HepG2 (cell line): ENCODE data around the gene RBM43. TPM values are rescaled to one million over a fixed set of nuclear protein-coding genes. Genes with fewer than 3 reads are reported as not detected.

Experiments
- ATAC-seq: fragments of 200-7000 bp; cut with Tn5 transposase; 3 replicates; pipeline ENCODE4 v1.9.1; 2020; ENCODE audit warnings: mild to moderate bottlenecking, moderate library complexity
- BruUV-seq: library from RNA; stranded (reverse); fragments of 400-500 nt; replicated peaks from 2 replicates; lab custom pipeline; 2021; lab: Mats Ljungman, UMichigan
- CTCF ChIA-PET: fragments of 300-600 bp; formaldehyde crosslinking; extraction: SDS; loops from one replicate; lab custom pipeline; 2021; ENCODE audit warnings: low total read pairs, inconsistent platforms, low intra/inter-chr PET ratio; lab: Yijun Ruan, JAX
- POLR2A ChIA-PET: fragments of 350-600 bp; sonication (Branson Sonifier 250); formaldehyde crosslinking; loops from one replicate; lab custom pipeline; 2020; ENCODE audit warnings: antibody characterized with exemption, inconsistent platforms; lab: Yijun Ruan, JAX
- DNase-seq: peaks from one replicate; pipeline ENCODE4 v3.0.0-alpha.2; 2015; ENCODE audit warnings: low spot score
- FAIRE-seq: peaks from 3 replicates; lab custom pipeline; 2011; peaks lifted over from hg19 to GRCh38; lab: Jason Lieb, UNC
- H2AFZ ChIP-seq: one replicate; pipeline ENCODE4 v1.6.1; 2011; ENCODE audit warnings: low read length, inconsistent platforms
- H3K27ac ChIP-seq: fragments of 300-600 bp; 3 replicates; pipeline ENCODE4 v1.8.0; 2011; ENCODE audit warnings: mixed run types, mild to moderate bottlenecking, mixed read lengths, low read length, inconsistent platforms; ENCODE audit not compliant: insufficient read depth; ENCODE audit errors: extremely low read length
- H3K27me3 ChIP-seq, 2 experiments: fragments of 200-600 bp in 1 of 2; 2 replicates in 1 of 2; 3 replicates in 1 of 2; pipeline versions ENCODE4 v1.6.0 to v1.8.0; 2011; ENCODE audit warnings: low read length in 2 of 2, mild to moderate bottlenecking in 2 of 2, moderate library complexity in 2 of 2, inconsistent platforms in 1 of 2; ENCODE audit not compliant: insufficient read depth in 2 of 2, control insufficient read depth in 1 of 2
- H3K36me3 ChIP-seq, 2 experiments: fragments of 200-600 bp in 1 of 2; replicated peaks in 1 of 2; 2 replicates in 1 of 2; 3 replicates in 1 of 2; pipeline versions ENCODE4 v1.5.1 to v1.8.0; 2011; ENCODE audit warnings: low read length in 2 of 2, inconsistent platforms in 1 of 2; ENCODE audit not compliant: insufficient read depth in 2 of 2, control insufficient read depth in 1 of 2
- H3K4me1 ChIP-seq: 2 replicates; pipeline ENCODE4 v1.5.1; 2012; ENCODE audit warnings: low read length, inconsistent platforms; ENCODE audit not compliant: insufficient read depth
- H3K4me2 ChIP-seq: 2 replicates; pipeline ENCODE4 v1.6.0; 2011; ENCODE audit warnings: low read depth, low read length, inconsistent platforms
- H3K4me3 ChIP-seq, 3 experiments: fragments of 200-600 bp in 1 of 3; sonication (generic), shearing (Covaris generic) in 1 of 3; replicated peaks in 1 of 3; 2 replicates each; pipeline ENCODE4 v1.5.1; 2011 to 2016; ENCODE audit warnings: low read length in 3 of 3, inconsistent platforms in 2 of 3, low read depth in 2 of 3, mild to moderate bottlenecking in 2 of 3, control low read depth in 1 of 3, mixed read lengths in 1 of 3; ENCODE audit not compliant: insufficient read depth in 1 of 3
- H3K79me2 ChIP-seq: one replicate; pipeline ENCODE4 v1.6.1; 2011; ENCODE audit warnings: low read length, inconsistent platforms; ENCODE audit not compliant: insufficient read depth
- H3K9ac ChIP-seq: 2 replicates; pipeline ENCODE4 v1.6.0; 2011; ENCODE audit warnings: mild to moderate bottlenecking, low read depth, low read length, inconsistent platforms; ENCODE audit not compliant: insufficient read depth
- H3K9me3 ChIP-seq: 2 replicates; pipeline ENCODE4 v1.5.1; 2012; ENCODE audit warnings: mild to moderate bottlenecking, low read length
- H4K20me1 ChIP-seq: 2 replicates; pipeline ENCODE4 v1.6.0; 2011; ENCODE audit warnings: inconsistent platforms, mild to moderate bottlenecking, low read length, moderate library complexity; ENCODE audit not compliant: insufficient read depth
- ATF7 ChIP-seq, 2 experiments: fragments of 450-650 bp in 1 of 2; sonication (generic) in 1 of 2; formaldehyde crosslinking in 1 of 2; IDR thresholded peaks; 2 replicates each; pipeline versions ENCODE4 v1.4.0 to v1.6.1; 2016 to 2020; ENCODE audit warnings: antibody characterized with exemption in 1 of 2, mild to moderate bottlenecking in 1 of 2, missing genetic modification reagents in 1 of 2
- DMAP1 ChIP-seq: IDR thresholded peaks from 2 replicates; pipeline ENCODE4 v1.6.1; 2016
- HOXA7 ChIP-seq: sonication (generic); formaldehyde crosslinking; IDR thresholded peaks from 2 replicates; pipeline ENCODE4 v1.8.1; 2022; ENCODE audit warnings: mild to moderate bottlenecking, missing genetic modification reagents, moderate library complexity
- MEIS1 ChIP-seq: sonication (generic); formaldehyde crosslinking; IDR thresholded peaks from 2 replicates; pipeline ENCODE4 v1.9.0; 2021; ENCODE audit warnings: mild to moderate bottlenecking, missing genetic modification reagents, moderate library complexity, borderline replicate concordance
- MYC ChIP-seq: sonication (generic); formaldehyde crosslinking; IDR thresholded peaks from 2 replicates; pipeline ENCODE4 v1.9.0; 2021; ENCODE audit warnings: missing genetic modification reagents, borderline replicate concordance
- NRL ChIP-seq: sonication (generic); formaldehyde crosslinking; IDR thresholded peaks from 2 replicates; pipeline ENCODE4 v1.5.0; 2020; ENCODE audit warnings: missing genetic modification reagents, mild to moderate bottlenecking, moderate library complexity, borderline replicate concordance
- PRPF4 ChIP-seq: fragments of 200-400 bp; formaldehyde crosslinking; IDR thresholded peaks from 2 replicates; pipeline ENCODE4 v1.6.1; 2016; ENCODE audit warnings: low read length, low read depth; ENCODE audit not compliant: poor library complexity, severe bottlenecking
- PTBP1 ChIP-seq: fragments of 200-400 bp; formaldehyde crosslinking; IDR thresholded peaks from 2 replicates; pipeline ENCODE4 v1.6.1; 2018; ENCODE audit warnings: low read length, low read depth; ENCODE audit not compliant: poor library complexity, severe bottlenecking
- RXRA ChIP-seq: sonication (generic); formaldehyde crosslinking; IDR thresholded peaks from 2 replicates; pipeline ENCODE4 v1.5.1; 2020; ENCODE audit warnings: missing genetic modification reagents
- TEAD3 ChIP-seq: optimal IDR thresholded peaks from 2 replicates; pipeline ENCODE3; 2016; ENCODE audit warnings: borderline replicate concordance
- ZEB1 ChIP-seq: IDR thresholded peaks from 2 replicates; pipeline ENCODE4 v1.6.1; 2012; ENCODE audit warnings: mild to moderate bottlenecking, low read depth, inconsistent platforms; ENCODE audit not compliant: insufficient replicate concordance
- ZFP37 ChIP-seq: sonication (generic); formaldehyde crosslinking; IDR thresholded peaks from 2 replicates; pipeline ENCODE4 v1.4.0; 2020; ENCODE audit warnings: missing genetic modification reagents, borderline replicate concordance
- ZNF138 ChIP-seq: sonication (generic); formaldehyde crosslinking; IDR thresholded peaks from 2 replicates; pipeline ENCODE4 v1.5.0; 2020; ENCODE audit warnings: mild to moderate bottlenecking, low read depth, missing genetic modification reagents
- ZNF430 ChIP-seq: sonication (generic); formaldehyde crosslinking; IDR thresholded peaks from 2 replicates; pipeline ENCODE4 v1.9.0; 2021; ENCODE audit warnings: mild to moderate bottlenecking, missing genetic modification reagents
- ZNF629 ChIP-seq: sonication (generic); formaldehyde crosslinking; conservative IDR thresholded peaks from 2 replicates; pipeline ENCODE4 v1.5.0; 2020; ENCODE audit warnings: missing genetic modification reagents
- WGBS: methylation state at CpG from one replicate; pipeline ENCODE4 v1.1.6; 2017; ENCODE audit warnings: low lambda C conversion rate; 5-methylcytosine and 5-hydroxymethylcytosine counted together
- in situ Hi-C: cut with HindIII; loops from 2 replicates; pipeline ENCODE4 v1.10.0; 2017; ENCODE audit warnings: low pct_unique_long_range_greater_than_20kb; ENCODE audit not compliant: extremely low pct_ligation_motif_present
- intact Hi-C: fragments of 100-400 bp; cut with micrococcal nuclease; formaldehyde crosslinking; loops from one replicate; pipeline ENCODE4 v1.10.0; 2022; ENCODE audit not compliant: unreplicated experiment
- polyA plus RNA-seq, 8 experiments: library from polyadenylated mRNA; depleted of rRNA in 3 of 8; stranded (reverse) in 7 of 8; unstranded in 1 of 8; fragments of >200 nt; fragmentation: Illumina TruSeq in 4 of 8; extraction: Trizol in 4 of 8; gene quantifications; 2 replicates each; pipeline versions ENCODE4 v1.2.1 to v1.2.3, GENCODE V29; 2011 to 2016; ENCODE audit warnings: low read depth in 4 of 8, missing spikeins in 1 of 8, mixed read lengths in 1 of 8; ENCODE audit not compliant: insufficient read depth in 1 of 8
- total RNA-seq, 5 experiments: library from RNA; depleted of rRNA; stranded (reverse); fragments of >200 nt; fragmentation: Illumina TruSeq; extraction: Trizol; gene quantifications; 2 replicates each; pipeline ENCODE4 v1.2.3, GENCODE V29; 2016; ENCODE audit warnings: low read depth in 1 of 5
- TF ChIP-seq, protein P1 (sequence below): sonication (generic); formaldehyde crosslinking; IDR thresholded peaks from 2 replicates; pipeline ENCODE4 v1.5.0; 2020; ENCODE audit warnings: mild to moderate bottlenecking, missing genetic modification reagents, moderate library complexity
- TF ChIP-seq, protein P2 (sequence below): sonication (generic); formaldehyde crosslinking; IDR thresholded peaks from 2 replicates; pipeline ENCODE4 v1.4.0; 2020; ENCODE audit warnings: missing genetic modification reagents, mild to moderate bottlenecking, borderline replicate concordance
- TF ChIP-seq, protein P3 (sequence below): sonication (generic); formaldehyde crosslinking; IDR thresholded peaks from 2 replicates; pipeline ENCODE4 v1.4.0; 2020; ENCODE audit warnings: missing genetic modification reagents

RBM43 gene
- total and polyA plus RNA-seq, 2 of the 13 experiments (the other 11 are each of a cell fraction or from before 2014, with no cell fraction given), result 0.31 to 0.70 TPM

DNA sequence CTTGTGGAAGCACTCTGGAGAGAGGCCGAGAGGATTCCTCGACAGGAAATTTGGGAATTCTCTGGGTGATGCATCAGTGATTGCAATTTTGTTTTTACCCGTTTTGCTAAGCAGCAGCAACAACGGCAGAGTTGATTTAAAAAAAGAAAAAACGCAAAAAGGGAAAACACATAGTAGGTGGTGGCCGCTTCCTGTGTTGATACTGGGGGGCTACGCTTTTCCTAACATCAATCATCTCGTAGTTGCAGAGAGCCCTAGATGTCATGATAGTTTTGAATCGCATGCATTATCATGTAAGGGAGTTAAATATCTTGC lies 271 bp upstream of the RBM43 start:
- intact Hi-C loops (loop anchor here (2.0 kb wide), 1 partner anchor 149 kb away; no protein-coding TSS in a partner anchor), in situ Hi-C loops (no loop called here)
- Histone ChIP-seq H3K4me2 (peak overlapping the region; percentile 97), H4K20me1 (no peaks in the 10 kb centered on the region), H3K27me3 (peaks cover 2 to 23% of the 10 kb centered on the region in 2 experiments; a peak in 4 of 5 replicates), H3K9me3 (no peaks in the 10 kb centered on the region), H3K9ac (0 out of 2 replicates have a peak overlapping the region, but pooled peaks have one; percentile 46), H3K27ac (no peak overlapping the region), H3K4me1 (peaks cover 28% of the 10 kb centered on the region), H2AFZ (peak overlapping the region; percentile 46), H3K36me3 (no peaks in the 10 kb centered on the region), H3K79me2 (no peaks in the 10 kb centered on the region), H3K4me3 (peak overlapping the region; percentile 73 to 82 (median 81))
- WGBS, result 40% methylated on average over 9 of the region's 9 CpGs
- ChIA-PET CTCF (no interaction called here), POLR2A (interaction anchor here (1.6 kb wide), 1 partner anchor 28 kb away, joined by 7 read pairs; the partner anchor contains the start of gene NMI)
- DNase-seq (no peak), FAIRE-seq (no peak), ATAC-seq (no peak)
- BruUV-seq, result no TSS peak
- peak; percentile 18 for TF ChIP-seq TEAD3 (CRISPR knock-in tag)
- no peak for TF ChIP-seq ZNF629 (CRISPR knock-in tag)
- no peak for TF ChIP-seq MEIS1 (CRISPR knock-in tag)
- no peak for TF ChIP-seq ATF7 (IDR thresholded peaks at IDR 0.05)
- no peak for TF ChIP-seq ATF7 (CRISPR knock-in tag; IDR thresholded peaks at IDR 0.05)
- 0 out of 2 replicates have a peak, but pooled peaks have one; percentile 11 for TF ChIP-seq DMAP1 (CRISPR knock-in tag)
- TF ChIP-seq NRL (CRISPR knock-in tag), result no peak
- no peak for TF ChIP-seq ZNF430 (CRISPR knock-in tag)
- TF ChIP-seq ZEB1, result no peak
- no peak for TF ChIP-seq ZFP37
- no peak for TF ChIP-seq MYC (CRISPR knock-in tag)
- TF ChIP-seq PTBP1, result no peak
- no peak for TF ChIP-seq PRPF4
- TF ChIP-seq HOXA7 (CRISPR knock-in tag), result no peak
- TF ChIP-seq RXRA (CRISPR knock-in tag), result no peak
- TF ChIP-seq, protein P1, sequence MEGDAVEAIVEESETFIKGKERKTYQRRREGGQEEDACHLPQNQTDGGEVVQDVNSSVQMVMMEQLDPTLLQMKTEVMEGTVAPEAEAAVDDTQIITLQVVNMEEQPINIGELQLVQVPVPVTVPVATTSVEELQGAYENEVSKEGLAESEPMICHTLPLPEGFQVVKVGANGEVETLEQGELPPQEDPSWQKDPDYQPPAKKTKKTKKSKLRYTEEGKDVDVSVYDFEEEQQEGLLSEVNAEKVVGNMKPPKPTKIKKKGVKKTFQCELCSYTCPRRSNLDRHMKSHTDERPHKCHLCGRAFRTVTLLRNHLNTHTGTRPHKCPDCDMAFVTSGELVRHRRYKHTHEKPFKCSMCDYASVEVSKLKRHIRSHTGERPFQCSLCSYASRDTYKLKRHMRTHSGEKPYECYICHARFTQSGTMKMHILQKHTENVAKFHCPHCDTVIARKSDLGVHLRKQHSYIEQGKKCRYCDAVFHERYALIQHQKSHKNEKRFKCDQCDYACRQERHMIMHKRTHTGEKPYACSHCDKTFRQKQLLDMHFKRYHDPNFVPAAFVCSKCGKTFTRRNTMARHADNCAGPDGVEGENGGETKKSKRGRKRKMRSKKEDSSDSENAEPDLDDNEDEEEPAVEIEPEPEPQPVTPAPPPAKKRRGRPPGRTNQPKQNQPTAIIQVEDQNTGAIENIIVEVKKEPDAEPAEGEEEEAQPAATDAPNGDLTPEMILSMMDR, result no peak
- TF ChIP-seq, protein P2, sequence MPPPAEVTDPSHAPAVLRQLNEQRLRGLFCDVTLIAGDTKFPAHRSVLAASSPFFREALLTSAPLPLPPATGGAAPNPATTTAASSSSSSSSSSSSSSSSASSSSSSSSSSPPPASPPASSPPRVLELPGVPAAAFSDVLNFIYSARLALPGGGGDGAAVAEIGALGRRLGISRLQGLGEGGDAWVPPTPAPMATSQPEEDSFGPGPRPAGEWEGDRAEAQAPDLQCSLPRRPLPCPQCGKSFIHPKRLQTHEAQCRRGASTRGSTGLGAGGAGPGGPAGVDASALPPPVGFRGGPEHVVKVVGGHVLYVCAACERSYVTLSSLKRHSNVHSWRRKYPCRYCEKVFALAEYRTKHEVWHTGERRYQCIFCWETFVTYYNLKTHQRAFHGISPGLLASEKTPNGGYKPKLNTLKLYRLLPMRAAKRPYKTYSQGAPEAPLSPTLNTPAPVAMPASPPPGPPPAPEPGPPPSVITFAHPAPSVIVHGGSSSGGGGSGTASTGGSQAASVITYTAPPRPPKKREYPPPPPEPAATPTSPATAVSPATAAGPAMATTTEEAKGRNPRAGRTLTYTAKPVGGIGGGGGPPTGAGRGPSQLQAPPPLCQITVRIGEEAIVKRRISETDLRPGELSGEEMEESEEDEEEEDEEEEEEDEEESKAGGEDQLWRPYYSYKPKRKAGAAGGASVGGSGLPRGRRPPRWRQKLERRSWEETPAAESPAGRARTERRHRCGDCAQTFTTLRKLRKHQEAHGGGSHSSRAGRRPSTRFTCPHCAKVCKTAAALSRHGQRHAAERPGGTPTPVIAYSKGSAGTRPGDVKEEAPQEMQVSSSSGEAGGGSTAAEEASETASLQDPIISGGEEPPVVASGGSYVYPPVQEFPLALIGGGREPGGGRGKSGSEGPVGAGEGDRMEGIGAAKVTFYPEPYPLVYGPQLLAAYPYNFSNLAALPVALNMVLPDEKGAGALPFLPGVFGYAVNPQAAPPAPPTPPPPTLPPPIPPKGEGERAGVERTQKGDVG, result no peak
- TF ChIP-seq, protein P3, sequence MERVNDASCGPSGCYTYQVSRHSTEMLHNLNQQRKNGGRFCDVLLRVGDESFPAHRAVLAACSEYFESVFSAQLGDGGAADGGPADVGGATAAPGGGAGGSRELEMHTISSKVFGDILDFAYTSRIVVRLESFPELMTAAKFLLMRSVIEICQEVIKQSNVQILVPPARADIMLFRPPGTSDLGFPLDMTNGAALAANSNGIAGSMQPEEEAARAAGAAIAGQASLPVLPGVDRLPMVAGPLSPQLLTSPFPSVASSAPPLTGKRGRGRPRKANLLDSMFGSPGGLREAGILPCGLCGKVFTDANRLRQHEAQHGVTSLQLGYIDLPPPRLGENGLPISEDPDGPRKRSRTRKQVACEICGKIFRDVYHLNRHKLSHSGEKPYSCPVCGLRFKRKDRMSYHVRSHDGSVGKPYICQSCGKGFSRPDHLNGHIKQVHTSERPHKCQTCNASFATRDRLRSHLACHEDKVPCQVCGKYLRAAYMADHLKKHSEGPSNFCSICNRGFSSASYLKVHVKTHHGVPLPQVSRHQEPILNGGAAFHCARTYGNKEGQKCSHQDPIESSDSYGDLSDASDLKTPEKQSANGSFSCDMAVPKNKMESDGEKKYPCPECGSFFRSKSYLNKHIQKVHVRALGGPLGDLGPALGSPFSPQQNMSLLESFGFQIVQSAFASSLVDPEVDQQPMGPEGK (CRISPR knock-in tag), result no peak
- TF ChIP-seq ZNF138, result no peak
